Jurkat, Clone E6-1 (cell line): ENCODE measurements around the gene TEKT3.

Experiments
- DNase-seq: peaks from one replicate; pipeline ENCODE4 v3.0.0-alpha.2; 2011; ENCODE audit warnings: low read depth, low spot score
- H3K4me3 ChIP-seq: 2 replicates; pipeline ENCODE4 v1.5.1; 2011; ENCODE audit warnings: mild to moderate bottlenecking, low read length, control low read depth, moderate library complexity

TEKT3 gene

DNA sequence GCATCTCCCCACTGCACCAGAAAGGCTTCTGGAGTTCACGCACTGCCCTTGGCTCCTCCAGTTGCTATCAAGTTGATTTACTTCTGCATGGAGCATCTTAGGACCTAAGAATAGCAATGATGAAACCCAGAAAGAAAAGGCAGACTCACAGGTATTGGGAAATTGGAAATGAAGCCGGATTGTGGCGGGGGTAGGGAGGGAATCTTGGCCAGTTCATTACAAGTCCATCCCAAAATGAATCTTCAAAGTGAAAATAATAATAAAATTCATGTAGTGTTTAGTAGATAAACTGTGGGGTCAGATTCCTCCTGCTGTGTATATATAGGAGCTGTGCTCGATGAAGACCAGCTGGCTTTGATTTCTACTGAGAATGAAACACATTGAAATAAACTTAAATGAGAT is 33.7 kb downstream of the TEKT3 start:
- no peak overlapping the region for H3K4me3 ChIP-seq
- no peak for DNase-seq

DNA sequence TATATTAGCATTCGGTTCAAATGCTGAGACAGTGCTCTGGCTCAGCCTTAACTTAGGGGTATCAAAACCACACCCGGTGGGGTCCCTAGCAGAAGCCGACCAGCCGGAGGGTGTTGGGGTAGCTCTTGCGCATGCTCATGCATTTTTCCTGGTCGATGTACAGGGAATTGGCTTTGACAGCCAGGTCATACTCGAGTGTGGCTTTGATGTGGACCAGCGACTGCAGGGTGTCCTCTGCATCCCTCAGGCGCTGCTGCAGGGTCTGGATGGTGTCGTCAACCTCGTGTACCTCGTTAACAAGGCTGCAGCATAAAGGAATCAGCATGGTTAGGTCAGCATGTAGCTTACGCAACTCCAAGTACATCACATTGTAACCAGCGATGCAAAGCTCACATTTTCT is 37.5 kb downstream of the TEKT3 start:
- H3K4me3 ChIP-seq: no peak overlapping the region
- DNase-seq: no peak

DNA sequence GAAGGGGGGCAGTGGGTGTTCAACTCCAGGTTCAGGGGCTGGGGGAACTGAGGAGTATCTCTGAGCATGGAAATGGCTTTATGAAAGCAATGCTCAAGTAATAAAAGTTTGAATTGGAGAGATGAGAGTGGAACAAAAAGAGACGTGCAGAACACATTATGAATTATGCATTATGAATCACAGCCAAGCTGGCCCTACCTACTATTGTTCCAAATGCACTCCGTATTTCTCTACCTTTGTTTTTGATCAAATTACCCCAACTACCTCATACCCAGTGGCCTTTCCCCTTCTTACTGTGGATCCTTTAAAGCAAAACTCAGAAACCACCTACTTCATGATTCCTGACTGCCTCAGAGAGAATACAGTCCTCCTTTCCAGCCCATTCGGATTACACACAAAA is 38.1 kb downstream of the TEKT3 start:
- H3K4me3 ChIP-seq: no peak overlapping the region
- no peak for DNase-seq

DNA sequence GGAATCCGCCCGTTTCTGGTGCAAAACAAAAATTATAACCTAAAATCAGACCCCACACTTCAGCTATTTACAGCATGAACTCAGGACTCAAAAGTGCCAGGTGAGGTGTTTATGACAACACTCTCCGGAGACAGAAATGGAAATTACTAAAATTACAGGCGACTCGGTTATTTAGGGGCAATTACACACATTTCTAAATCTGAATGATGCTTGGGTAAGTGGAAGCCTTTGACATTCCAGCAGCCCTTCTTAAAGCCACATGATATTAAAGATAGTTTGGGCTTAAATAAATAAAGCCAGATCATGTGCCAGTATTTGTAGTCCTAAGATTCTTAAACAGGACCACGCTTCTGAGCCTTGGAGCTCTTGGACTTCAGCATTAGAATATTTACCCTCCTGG is 39.6 kb downstream of the TEKT3 start:
- H3K4me3 ChIP-seq: no peak overlapping the region
- DNase-seq: no peak

DNA sequence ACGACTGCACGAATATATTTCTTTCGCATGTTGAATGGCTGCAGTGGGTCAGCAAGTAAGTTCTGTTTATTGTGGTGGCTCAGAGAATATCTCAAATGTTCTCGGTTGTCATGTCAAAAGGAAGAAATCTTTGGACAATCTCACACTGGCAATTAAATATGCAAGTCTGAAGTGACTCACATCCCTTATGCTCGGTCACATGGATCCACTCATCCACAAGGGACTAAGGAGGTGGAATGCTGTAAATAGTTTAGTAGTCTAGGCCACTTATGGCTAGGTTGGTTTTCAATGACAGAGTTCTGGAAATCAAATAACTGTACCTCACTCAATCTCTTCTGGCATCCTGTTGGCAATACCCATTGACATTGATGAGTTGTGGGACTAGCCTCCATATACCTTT is 43.2 kb downstream of the TEKT3 start:
- H3K4me3 ChIP-seq: no peak overlapping the region
- DNase-seq: no peak

DNA sequence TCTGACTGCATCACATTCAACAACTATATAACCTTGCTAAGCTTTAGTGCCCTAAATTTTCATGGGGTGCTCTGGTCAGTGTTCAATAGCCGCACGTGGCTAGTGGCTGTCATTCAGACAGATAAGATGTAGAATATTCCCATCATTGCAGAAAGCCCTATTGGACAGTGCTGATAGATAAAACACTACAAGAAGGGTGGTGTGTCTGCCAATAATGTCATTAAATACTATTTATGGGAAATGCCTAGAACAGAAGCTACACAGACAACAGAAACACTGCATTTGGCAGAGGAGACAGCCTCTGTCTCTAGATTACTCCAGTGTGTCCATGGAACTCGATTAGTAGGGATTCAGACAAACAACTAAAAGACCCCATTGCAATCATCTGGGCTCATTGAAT is 47.8 kb downstream of the TEKT3 start:
- DNase-seq: no peak
- H3K4me3 ChIP-seq: no peak overlapping the region

DNA sequence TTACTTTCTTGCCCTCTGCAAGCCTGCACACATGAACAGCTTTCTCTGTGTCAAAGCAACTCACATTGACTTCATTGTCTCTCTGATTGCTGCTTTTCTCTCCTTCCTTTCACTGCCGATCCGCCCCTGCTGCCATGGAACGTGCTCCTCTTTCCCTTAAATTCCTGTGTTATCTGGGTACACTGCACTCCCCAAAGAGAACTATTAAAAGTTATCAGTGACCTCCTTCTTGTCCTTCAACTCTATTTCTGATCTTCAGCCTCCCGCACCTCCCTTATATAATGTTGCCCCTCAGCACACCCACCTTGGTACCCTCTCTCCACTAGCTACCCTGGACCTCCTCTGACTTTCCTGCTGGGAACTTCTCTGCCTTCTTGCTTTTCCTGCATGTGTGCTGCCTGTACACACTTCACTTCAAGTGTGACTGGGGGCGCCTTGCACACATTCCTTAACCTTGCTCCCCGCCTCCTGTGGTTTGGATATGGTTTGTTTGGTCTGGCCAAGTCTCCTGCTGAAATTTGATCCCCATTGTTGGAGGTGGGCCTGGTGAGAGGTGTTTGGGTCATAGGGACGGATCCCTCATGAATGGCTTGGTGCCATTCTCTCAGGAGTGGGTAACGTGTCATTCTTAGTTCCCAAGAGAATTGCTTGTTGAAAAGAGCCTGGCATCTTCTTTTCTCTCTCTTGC is 49.6 kb downstream of the TEKT3 start:
- no peak for DNase-seq
- H3K4me3 ChIP-seq: no peak overlapping the region

DNA sequence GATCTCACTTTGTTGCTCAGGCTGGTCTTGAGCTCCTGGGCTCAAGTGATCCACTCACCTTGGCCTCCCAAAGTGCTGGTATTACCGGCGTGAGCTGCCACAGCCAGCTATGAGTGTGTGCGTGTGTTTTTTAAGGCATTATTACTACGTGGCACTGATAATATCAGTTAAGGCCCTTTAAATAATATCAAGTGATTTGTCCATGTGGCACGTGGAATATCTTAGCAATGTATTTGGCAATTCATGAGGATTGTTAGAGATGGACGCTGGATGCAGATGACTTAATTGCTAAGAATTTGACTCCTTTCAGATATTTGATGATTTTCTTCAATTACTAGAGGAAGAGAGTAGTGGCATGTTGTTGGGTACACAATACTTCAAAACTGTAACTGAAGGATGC is 50.8 kb downstream of the TEKT3 start:
- H3K4me3 ChIP-seq: no peak overlapping the region
- DNase-seq: no peak

DNA sequence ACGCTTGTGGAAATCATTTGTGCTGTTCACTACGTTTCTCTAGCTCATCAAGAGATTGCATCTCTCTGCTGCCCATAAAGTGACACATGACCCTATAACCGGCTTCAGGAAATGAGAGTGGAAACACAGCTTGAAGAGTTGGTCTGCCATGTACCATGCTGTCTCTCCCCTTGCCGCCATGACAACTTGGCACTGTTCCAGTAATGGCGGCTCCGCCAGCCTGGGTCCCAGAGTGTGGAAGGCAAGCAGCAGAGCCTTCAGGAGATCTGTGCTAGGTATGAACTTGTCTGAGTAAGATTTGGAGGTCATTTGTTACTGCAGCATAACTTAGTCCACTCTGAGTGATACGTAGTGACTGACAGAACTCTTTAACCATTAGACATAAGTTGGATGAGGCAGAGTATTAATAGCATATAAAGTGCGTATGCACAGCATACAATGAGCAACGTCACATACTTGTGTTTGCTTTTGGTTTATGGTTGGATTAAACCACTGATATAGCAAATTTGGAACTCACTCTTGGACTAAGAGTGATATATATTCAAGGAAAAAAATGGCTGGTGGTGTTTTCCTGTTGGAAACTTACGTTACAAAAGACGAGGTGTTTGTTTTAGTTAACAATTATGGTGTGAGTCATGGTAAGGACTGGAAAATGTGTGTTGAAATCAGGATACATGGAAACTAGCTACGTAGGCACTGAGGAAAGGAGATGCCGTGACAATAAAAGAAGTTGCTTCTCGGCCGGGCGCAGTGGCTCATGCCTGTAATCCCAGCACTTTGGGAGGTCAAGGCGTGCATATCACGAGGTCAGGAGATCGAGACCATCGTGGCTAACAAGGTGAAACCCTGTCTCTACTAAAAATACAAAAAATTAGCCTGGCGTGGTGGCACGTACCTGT is 51.9 kb downstream of the TEKT3 start:
- no peak for DNase-seq
- H3K4me3 ChIP-seq: no peak overlapping the region

DNA sequence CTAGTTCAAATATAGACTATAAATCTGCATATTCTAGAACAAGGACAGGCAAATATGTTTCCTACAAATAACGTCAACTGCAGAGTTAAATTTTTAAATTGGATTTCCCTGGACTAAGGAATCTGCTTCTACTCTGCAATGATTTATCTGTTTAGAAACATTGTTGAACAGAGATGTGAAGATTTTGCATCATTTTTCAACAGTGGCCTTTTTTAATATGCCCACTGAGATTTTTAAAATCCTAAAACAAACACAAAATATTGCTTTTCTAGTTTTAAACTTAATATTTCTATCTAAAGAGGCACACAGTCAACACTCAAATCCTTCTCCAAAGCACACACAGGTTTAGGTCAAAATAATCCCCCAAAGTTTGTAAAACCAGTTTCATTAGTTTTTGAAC is 52.5 kb downstream of the TEKT3 start:
- no peak for DNase-seq
- H3K4me3 ChIP-seq: no peak overlapping the region

DNA sequence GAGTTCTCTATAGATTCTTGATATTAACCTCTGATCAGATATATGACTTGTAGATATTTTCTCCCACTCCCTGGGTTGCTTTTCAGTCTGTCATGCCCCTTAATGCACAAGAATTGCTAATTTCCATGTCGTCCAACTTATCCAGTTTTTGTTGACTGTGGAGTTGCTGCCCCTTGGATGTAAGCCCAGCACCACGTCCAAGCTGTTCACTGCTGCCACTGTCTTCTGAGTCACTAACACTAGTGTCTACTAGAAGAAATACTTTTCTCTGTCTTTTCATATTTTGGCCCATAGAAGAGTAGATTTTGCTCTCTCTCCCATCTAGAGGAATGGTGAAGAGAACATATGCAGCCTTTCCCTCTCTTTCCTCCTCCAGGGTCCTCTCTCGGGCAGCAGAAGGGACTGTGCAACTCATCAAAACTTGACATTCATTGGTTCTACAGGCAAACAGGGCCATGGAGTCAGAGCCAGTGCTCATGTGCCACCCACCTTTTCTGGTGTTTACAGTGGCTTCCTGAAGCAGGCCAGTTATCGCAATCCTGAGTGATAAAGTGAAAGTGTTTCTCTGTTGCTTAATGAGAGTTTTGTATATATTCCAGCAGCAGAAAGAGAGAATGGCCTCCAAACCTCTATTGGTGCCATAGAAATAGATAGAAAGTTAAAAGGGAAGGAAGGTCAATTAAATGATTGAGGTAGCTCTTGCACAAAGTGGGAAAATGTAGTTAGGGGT is 53.7 kb downstream of the TEKT3 start:
- no peak overlapping the region for H3K4me3 ChIP-seq
- DNase-seq: no peak

DNA sequence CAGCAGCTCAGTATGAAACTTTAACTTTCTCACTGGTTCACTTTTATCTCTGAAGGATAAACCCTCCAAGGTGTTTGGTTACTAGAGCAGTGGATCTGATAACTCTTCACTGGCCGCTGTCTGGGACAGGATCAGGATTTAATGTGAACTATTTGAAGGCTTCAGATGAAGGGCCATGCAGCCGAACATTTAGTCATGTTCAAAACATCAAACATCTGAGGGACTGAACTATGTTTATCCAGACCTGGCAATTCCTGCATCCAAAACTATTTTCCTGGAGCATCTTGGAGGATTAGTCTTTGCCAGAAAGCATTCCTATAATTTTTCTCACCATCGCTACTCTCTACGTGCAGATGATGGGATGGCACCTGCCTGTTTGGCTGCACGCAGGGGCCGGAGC is 55.9 kb downstream of the TEKT3 start:
- no peak for DNase-seq
- no peak overlapping the region for H3K4me3 ChIP-seq

DNA sequence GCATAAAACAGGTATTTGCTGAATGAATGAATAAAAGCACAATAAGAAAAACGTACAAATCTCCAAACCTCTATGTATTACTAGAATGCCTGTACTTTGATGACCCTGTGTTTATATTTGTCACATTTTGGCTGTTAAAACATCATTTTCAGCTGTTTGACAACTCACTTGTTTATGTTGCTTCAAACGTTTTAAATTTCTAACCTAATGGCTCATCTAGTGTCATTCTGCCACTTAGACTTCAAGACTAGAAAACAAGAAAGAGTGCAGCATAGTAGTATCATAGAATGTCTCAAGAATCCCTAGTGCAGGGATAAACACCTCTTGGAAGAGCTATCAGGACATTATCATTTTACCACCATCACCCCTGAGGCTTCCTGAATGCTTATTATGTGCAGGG is 56.9 kb downstream of the TEKT3 start:
- DNase-seq: no peak
- H3K4me3 ChIP-seq: no peak overlapping the region

DNA sequence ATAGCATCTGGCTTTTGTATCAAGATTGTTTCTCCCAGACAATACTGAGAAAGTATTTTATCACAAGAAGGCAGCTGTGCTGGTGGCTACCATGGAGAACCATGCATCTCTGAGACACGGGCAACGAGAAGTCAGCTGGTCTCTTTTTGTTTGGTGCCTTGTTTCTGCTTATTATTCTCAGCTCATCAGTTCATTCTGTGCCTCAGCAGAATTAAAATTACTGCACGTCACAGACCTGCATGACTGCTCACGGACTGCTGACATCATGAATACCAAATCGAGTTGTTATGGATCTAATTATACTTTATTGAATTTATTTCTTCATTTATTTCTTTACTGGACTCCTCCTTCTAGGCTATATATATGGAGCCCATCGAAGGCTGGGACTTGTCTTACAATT is 57.3 kb downstream of the TEKT3 start:
- H3K4me3 ChIP-seq: no peak overlapping the region
- DNase-seq: no peak

DNA sequence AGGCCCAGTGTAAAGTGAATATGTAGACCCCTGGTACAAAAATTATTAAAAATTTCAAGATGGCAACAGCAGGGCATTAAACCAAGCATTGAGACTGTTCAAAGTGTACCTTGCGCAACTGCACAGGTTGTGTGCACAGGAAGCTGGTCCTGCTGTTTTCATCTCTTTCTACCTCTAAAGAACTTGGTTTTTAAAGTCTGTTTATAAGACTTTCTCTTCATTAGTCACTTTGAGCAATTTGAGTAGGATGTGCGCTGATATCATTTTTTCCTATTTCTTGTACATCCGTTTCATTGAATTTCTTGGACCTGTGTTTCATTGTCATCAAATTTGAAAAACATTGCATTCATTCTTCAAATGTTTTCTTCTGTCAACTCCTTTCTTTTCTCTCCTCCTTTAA is 59.5 kb downstream of the TEKT3 start:
- DNase-seq: no peak
- H3K4me3 ChIP-seq: no peak overlapping the region

DNA sequence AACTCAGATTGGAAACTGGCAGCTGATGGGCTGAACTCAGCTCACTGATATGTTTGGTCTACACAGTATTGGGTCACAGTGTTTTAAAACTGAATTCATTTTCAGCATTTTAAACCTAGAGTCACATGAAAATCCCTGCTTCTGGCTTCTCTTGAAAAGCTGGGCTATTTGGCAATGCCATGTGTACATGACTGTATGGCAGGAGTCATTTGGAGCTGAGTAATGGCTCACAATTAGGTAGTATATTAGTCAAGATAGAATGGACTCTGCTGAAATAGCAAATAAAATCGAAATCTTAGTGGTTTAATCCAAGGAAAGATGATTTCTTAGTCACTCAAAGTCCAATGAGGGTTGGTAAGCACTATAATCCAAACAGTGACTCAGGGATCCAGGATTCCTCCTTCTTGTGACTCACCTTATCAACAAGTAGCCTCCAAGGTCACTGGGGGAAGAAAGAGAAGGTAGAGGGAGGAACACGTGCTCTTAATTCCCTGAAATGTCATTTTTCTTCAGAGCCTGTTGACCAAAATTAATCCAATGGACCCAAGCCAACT is 62.4 kb downstream of the TEKT3 start:
- no peak for DNase-seq
- H3K4me3 ChIP-seq: no peak overlapping the region

DNA sequence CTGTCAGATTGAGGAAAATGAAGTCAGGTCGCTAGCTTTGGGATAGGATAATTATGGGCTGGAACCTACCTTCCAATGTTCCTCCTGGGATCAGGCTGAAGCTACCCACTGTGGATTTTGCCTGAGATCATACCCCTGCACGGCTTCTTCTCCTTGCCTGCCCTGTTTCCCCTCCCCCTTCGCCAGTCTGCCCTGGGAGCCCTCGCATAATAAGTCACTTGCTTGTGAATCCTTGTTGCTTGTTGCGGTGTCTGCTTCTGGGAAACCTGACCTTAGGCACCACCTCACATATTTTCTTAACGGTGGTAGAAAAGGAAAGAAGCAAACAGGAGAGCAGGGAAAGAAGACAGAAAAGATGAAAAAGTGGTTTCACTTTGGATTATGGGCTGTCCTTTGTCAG is 63.0 kb downstream of the TEKT3 start:
- no peak overlapping the region for H3K4me3 ChIP-seq
- DNase-seq: no peak

DNA sequence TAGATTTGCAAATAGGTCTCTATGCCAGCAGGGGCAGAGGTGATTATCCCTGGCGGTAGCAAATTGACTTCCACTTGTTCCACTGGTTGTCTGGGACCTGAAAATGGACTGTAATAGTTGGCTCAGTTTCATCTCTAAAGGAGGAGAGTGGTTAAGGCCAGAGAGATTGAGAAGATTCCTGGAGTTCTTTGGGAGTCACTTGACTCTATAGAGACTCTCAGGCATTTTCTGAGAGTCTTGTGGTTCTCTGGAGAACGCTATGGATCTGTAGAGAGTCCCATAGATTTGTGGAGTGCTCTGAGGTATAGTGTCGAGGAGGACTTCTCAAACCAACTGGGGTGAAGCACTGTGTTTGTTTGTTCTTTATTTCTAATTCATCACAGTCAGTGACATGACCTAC is 67.4 kb downstream of the TEKT3 start:
- no peak overlapping the region for H3K4me3 ChIP-seq
- no peak for DNase-seq

DNA sequence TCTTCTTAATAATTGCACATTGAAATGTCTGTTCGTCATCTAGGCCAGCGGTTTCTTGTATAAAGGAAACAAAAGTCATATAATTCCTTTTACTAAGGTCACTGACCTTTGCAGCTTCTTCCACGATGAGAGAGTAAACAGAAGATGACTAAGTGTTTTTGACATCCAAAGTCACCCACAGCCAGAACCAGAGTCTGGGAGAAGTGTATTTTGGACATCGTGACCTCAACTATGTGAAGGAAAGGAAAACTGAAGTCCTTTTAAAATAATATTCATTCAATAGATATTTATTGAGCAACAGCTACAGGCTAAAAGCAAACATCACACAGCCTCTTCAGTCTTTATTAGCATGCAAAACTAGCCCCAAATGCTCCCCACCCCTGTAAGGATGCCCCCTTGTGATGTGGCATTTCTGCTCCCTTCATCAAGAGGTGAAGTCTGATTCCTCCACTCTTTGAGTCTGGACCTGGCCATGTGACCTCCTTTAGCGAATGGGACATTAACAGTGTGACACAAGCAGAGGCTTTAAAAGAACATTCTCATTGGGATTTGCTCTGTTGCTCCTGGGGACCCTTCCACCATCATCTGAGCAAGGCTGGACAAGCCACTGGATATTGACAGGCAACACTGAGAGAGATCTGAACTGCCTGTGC is 68.1 kb downstream of the TEKT3 start:
- H3K4me3 ChIP-seq: no peak overlapping the region
- DNase-seq: no peak
